Activated CD4-positive, alpha-beta T cell treated with anti-CD3 and anti-CD28 coated beads, Interleukin-2, amount 50 U/mL, for 16 hours (primary cell): ENCODE measurements around the gene CPO.
A peak's percentile ranks its signal among the peaks of the same experiment; 100 is the strongest.
"Not testable (repeated sequence)": the region's sequence is repeated elsewhere in the genome, so short reads cannot be mapped to it uniquely, and the experiment has no call there.

Experiments
- DNase-seq: peaks from one replicate; pipeline ENCODE4 v3.0.0-alpha.2; 2020

The CPO gene

GRCh38 chr2:206939340-206939739, at the start of gene CPO:
TSS of gene CPO (plus strand) at chr2:206939518. CDS start at chr2:206939600, 82 bp downstream.
- no peak for DNase-seq

DNA sequence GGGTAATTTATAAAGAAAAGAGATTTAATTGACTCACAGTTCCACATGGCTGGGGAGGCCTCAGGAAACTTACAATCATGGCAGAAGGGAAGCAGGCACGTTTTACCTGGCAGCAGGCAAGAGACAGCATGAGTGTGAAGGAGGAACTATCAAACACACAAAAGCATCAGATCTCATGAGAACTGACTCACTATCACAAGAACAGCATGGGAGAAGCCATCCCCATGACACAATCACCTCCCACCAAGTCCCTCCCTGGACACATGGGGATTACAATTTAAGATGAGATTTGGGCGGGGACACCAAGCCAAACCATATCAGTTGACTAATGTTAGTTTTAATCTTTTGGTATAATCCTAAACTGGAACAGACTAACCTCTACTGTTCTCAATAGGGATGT, 49.1 kb upstream of the CPO start:
- no peak for DNase-seq

DNA sequence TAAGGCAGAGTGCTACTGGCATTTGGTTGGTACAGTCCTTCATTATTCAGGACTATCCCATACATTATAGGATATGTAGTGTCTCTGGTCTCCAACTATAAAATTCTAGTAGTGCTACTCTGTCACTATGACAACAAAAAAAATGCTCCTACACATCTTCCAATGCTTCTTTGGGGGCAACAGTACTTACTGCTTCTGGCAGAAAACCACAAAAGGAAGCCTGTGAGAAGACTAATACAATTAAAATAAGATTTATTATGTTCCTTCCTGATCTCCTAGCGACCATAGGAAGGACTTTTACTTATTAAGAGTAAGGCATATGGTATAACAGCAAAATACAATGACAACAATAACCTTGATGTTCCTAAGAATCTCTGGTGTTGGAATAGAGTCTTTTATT, 48.4 kb upstream of the CPO start:
- no peak for DNase-seq

DNA sequence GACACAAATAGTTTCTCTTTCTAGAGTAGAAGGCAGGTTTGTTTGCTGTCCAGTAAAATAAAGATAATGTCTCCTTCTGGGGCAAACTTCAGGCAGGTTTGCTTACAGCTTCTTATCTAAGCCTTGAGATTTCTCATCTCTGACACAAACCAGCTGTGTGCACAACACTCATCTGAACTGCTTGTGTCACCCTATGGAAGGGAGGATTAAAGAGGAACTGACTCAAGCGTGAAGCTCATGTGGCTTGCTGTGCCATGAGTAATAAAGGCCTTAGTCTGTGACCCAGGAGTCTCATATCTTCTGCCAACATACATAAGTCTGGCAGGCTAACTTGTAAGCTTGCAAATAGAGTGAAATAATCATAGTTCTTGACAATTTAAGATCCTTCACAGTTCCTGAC, 24.2 kb upstream of the CPO start:
- peak; percentile 38 for DNase-seq

GRCh38 chr2:206918263-206918662, 21.1 kb upstream of the CPO start:
- DNase-seq: no peak

DNA sequence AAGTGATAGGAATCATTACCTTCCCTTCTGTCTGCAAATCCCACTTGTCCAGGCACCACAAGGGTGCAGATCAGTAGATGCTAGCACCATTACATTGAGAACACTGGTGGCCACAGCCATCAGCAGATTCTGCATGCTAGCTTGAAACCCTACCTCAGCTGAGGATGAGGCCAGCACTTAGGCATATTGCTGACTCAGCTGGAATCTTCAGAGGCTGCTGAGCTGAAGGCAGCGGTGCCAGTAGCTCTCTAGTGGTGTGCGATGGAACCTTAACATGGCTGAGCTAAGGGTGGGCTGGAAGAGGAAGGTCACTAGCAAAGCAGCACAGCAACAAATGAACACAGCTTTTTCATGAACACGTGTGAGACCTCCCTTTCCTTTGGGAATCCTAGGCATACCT, 19.0 kb upstream of the CPO start:
- no peak for DNase-seq

DNA sequence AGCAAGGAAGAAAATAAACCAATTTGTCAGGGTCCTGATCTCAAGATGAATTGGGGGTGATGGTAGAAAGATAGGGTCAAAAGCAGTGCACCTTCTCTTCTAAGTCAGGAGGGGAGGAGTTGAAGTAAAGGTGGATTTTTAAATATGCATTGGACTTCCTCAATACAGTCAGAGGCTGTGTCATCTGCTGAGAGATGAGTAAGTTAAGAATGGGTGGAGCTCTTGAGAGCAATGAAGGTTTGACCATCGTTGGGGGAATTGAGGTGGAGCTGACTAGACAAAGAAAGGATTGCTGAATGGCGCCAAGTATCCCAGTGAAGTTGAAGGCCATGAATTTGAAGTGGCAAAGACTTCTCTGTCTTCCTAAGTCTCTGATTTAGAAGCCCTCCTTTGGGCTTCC, 18.4 kb upstream of the CPO start:
- no peak for DNase-seq

- DNase-seq: no peak
These were observed 17.8 kb upstream of the CPO start for GRCh38 chr2:206921529-206921928.

GRCh38 chr2:206935991-206936842, 3.1 kb upstream of the CPO start:
- no peak for DNase-seq

DNA sequence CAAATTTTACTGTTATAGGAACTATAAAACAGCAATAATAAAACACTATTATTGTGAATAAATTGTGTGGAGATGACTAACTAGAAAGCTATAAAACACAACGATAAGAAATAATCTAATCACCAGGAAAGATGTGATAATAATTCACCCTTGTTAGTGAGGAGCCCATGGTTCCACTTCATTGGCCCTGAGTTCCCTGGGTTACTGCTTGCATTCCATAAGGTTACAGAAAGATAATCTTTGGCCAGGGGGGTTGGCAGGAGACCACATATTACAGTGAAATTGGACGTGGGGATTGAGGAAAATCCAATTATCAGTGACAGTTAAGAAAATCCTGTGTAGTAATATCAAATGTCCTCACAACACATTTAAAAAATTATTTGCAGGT, 2.5 kb upstream of the CPO start:
- no peak for DNase-seq

- DNase-seq: no peak
These were observed 1.8 kb upstream of the CPO start for GRCh38 chr2:206937555-206937954.

DNA sequence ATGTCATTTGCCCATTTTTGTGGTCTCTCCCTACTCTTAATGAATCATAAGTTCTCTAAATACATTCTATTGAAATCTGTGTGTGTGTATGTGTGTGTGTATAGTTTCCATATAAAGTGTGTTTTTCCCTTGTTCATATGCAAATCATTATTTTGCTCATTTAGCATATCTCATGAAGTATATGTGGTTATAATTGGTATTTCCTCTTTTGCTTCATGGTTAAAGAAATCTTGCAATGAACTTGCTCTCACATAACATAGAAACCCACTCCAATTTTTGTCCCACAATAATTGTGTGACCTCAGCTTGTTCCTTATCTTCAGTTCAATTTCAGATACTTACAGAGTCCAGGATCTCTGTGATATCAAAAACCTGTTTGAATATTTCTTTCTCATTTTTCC, 1.2 kb downstream of the CPO start:
- no peak for DNase-seq

GRCh38 chr2:206942592-206943478, 3.5 kb downstream of the CPO start:
- DNase-seq: no peak

- not testable (repeated sequence) for DNase-seq
These were observed 14.1 kb downstream of the CPO start for GRCh38 chr2:206953404-206953803.

DNA sequence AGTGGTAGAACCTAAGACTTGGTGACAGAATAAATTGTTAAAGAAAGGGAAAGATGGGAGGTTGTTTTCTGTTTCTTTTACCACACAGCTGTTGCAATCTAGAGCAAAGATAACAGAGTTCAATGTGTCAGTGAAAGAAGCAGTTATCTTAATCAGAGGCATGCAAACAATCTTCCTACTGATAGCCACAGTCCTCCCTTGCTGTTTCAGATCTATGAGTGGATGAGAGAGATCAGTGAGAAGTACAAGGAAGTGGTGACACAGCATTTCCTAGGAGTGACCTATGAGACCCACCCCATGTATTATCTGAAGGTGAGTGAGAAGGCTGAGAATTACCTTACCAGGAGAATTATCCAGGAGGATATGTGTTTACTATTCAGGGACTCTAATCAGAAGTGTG, 15.9 kb downstream of the CPO start:
- no peak for DNase-seq

DNA sequence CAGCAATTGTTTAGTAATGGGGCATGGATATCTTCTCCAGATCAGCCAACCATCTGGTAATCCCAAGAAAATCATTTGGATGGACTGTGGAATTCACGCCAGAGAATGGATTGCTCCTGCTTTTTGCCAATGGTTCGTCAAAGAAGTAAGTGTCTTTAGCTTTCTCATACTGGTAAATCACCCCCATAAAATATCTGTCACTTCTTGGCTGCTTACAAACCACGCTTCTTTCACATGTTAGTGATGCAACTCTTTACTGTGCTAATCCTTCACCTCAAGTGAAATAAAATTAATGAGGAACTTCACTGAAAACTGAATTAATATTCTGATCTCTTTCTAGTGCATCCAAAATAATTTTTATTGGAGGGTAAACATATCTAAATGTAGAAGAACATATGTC, 18.9 kb downstream of the CPO start:
- no peak for DNase-seq

- no peak for DNase-seq
These were observed 23.6 kb downstream of the CPO start for GRCh38 chr2:206962966-206963365.

DNA sequence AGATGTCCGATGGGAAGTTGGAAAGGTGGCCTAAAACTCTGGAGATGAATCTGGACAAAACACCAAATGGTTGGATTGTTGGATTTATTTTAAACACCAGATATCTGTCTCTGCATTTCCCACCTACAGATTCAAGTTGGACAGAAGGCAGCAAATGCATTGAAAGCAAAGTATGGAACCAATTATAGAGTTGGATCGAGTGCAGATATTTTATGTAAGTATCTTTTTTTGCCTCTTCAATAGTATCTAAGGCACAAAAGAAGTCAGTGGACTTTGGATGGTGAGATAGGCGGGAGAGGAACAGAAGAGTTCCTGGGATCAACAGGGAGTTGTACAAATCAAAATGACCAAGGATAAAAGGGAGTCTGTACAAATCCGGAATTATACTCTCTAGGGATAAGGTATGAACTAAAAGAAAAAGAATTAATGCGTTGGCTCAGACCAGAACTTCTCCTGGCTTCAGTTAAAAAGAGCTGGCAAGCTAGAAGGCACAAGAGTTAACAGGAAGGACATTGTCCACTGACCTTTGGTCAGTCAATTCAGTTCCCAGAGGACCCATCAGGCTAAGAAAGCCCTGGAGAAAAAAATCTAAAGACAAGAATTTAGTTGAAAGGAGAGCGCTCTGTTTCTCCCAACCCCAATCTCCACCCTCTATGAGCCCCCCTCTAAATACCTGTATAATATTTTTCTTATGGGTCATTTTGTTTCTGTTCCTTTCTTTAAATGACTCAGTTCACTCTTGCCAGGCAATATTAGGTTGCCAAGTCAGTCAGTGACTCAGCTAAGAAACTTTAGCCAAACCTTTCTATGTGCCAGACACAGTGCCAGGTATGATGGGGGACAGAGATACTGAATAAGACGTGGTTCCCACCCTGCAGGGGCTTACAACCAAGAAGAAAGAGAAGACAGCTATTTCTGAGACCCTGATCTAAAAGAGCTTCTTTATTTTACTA, 29.1 kb downstream of the CPO start:
- no peak for DNase-seq

DNA sequence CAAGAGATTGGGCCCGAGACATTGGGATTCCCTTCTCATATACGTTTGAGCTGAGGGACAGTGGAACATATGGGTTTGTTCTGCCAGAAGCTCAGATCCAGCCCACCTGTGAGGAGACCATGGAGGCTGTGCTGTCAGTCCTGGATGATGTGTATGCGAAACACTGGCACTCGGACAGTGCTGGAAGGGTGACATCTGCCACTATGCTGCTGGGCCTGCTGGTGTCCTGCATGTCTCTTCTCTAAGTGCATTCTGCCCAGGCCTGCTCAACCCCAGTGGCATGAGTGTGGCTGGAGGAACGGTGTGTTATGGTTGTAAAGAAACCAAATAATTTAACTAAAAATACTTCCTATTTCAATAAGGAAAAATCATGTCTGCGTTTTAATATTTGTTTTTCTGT, 29.9 kb downstream of the CPO start:
- DNase-seq: no peak

DNA sequence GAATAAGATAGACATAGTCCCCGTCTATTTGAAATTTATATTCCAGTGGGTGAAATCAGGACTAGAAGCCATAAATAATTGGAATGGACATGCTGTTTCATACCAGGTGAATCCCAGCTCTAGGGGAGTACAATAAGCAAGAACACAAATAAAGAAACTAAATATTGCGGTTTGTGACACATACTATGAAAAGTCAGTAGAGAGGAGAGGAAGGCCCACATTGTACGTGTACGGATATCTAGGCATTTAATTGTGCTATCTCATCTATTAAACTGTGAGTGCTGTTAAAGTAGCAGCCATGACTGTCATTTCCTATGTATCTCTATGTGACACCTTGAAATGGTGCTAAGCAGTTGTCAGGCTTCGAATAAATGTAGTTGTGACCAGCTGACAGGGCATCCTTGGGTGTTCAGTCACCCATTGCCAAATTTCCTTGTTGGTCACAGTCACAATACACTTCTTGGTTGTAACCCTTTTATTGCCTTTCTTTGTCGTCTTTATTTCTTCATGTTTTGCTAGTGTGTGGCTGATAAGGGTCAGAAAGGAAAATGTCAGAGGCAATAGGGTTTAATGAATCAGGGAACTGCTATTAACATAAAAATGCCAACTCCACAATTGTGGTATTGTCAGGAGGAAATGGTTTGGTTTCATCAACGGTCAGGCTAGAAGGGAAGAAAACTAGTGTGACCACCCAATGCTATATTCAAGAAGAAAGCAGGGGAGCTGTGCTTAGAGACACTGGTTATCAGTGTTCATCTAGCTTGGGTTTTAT, 31.5 kb downstream of the CPO start:
- DNase-seq: no peak

DNA sequence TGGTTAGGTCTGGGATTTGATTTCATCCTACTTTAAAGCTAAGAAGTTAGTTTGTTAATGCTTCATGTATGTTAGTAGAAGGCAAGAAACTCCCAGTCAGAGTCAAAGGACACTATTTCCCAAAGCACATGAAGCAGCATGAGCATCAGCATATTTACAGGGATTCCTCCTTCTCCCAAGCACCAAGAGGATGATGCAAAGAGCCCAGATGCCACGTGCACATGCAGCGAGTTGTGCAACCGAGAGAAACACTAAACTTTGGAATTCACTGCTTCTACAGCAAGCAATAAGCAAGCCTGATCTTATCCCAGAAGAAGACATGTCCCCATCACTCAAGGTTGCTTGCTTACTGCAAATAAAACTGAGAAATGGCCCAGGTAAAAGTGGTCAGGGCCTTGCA, 32.5 kb downstream of the CPO start:
- no peak for DNase-seq

GRCh38 chr2:206974551-206974950, 35.2 kb downstream of the CPO start:
- no peak for DNase-seq
